ENCODE results near the gene GTPBP2.

GTPBP2 gene

GRCh38 chr6:43575772-43576551, 53.1 kb downstream of the GTPBP2 start, which contains the start of the genes POLH and XPO5:
Gene POLH, plus strand, starts transcription at chr6:43576185. Its CDS starts 6,135 bp downstream, at chr6:43582320.
Gene XPO5, minus strand, starts transcription at chr6:43576038. Its CDS starts 174 bp downstream, at chr6:43575864.
- DNase-seq (ENCODE audit: low read depth), result peak; percentile 89

- no peak for DNase-seq (ENCODE audit: low read depth)
Measured at GRCh38 chr6:43575105-43575771, 53.8 kb downstream of the GTPBP2 start.

- no peak for DNase-seq (ENCODE audit: low read depth)
Measured at GRCh38 chr6:43572015-43572414, 57.0 kb downstream of the GTPBP2 start.

- DNase-seq (ENCODE audit: low read depth), result no peak
Measured at GRCh38 chr6:43570876-43571441, 58.1 kb downstream of the GTPBP2 start.
